NK-92 treated with Interleukin-12 subunit alpha and Interleukin-12 subunit beta, amount 100 ng/mL, for 24 hours (cell line): ENCODE data around the gene CHD9.
"Not testable (repeated sequence)": the region's sequence is repeated elsewhere in the genome, so short reads cannot be mapped to it uniquely, and the experiment has no call there.

Source experiments
- DNase-seq: peaks from one replicate; lab custom pipeline; 2025; lab: John Stamatoyannopoulos, UW

Gene CHD9

DNA sequence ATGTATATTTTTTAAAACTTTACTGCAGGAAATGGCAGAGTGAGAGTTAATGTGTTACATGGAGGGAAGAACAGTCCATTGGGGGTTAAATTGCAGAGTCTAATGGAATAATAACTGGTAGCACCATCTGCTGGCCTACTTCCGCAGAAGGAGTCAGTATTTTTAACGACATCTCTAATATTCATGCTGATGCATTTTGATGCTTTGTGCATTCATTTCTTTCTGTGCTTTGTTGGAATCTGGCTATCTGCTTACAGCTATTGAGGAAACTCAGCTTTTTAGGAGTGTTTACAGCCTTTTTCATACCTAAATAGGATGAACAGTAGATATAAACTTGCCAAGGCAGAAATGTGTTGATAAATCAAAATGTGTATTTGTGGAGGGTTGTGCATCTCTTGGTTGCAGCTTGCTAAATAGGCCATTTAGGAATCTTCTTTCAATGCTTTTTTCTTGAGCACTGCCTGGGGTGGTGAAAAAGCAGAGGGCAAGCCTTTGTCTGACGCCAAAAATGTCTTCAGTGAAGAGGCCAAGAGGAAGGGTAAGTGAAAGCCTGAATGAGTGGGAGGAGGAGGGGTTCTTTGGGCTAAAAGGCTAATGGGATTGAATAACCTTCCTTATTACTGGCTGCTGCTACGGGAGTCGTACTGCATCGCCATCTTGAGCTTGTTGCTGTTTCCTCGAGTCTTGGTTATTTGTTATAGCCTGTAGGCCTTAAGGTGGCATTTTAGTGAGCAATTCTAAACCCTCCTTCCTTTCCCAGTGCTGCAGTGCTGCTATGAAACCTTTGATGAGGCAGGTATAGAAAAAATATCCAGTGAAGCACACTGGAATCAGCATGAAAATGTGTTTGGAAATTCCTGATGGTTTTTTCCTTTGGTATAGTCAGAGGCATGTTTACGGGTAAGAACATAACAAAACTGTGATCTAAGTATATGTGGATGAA lies 153.3 kb downstream of the CHD9 start:
- DNase-seq, result no peak

DNA sequence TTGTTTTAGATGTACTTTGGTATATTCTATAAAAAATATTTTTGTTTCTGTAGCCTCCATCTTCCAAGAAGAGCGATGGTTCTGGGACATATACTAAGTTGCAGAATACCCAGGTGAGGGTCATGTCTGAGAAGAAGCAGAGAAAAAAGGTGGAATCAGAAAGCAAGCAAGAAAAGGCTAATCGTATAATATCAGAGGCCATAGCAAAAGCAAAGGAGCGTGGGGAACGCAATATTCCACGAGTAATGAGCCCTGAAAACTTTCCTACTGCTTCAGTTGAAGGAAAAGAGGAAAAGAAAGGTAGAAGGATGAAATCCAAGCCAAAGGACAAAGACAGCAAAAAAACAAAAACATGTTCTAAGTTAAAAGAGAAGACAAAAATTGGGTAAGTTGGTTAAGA lies 154.6 kb downstream of the CHD9 start:
- no peak for DNase-seq

GRCh38 chr16:53209877-53210276 lies 155.1 kb downstream of the CHD9 start:
- DNase-seq, result no peak

DNA sequence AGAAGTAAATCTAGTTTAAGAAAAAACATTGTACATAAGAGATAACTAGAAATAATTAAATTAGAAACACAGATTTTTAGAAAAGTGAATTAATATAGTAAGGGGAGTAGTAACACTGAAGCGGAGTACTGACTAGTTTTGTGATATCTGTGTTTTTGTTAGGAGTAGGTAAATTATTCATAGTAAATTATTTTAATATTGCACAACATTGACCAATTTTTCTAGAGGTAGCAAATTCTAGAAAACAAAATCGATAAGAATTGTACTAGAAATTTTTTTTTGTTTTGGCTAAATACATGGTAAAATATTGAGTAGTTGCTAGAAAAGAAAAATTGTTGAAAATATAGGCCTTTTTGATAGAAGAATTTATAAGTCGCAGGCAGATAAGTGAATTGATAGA lies 156.5 kb downstream of the CHD9 start:
- DNase-seq, result no peak

GRCh38 chr16:53212893-53213223 lies 158.1 kb downstream of the CHD9 start:
- no peak for DNase-seq

DNA sequence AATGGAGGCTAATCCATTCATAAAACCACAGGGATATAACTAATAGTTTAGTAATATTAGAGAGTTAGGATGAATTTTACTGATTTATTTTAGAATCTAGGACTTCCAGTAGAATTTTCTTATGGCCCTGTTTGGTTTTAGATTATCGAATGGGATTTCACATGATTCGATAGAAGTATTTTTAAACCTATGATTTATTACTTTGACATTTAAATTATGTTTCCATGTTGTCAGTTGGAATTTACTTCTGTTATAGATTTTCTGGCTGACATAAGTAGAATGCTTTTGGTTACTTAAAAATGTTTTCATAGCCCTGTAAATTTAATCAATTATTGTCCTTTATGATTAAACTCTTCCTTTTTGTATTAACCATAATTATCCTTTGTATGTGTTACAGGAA lies 158.8 kb downstream of the CHD9 start:
- DNase-seq, result no peak

DNA sequence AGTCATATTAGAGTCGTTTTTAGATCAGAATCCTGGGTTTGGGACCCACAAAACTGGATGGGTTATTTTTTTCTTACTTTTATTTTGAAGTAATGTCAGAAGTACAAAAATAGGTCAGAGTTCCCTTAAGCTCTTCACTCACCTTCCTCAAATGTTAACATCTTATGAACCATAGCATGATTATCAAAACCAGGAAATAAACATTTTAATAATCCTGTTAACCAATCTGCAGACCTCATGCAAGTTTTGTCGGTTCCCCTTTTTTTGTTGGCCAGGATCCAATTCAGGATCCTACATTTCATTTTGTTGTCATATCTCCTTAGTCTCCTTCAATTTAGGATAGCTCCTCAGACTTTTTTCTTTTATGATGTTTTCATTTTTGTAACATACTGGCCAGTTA lies 162.0 kb downstream of the CHD9 start:
- no peak for DNase-seq

DNA sequence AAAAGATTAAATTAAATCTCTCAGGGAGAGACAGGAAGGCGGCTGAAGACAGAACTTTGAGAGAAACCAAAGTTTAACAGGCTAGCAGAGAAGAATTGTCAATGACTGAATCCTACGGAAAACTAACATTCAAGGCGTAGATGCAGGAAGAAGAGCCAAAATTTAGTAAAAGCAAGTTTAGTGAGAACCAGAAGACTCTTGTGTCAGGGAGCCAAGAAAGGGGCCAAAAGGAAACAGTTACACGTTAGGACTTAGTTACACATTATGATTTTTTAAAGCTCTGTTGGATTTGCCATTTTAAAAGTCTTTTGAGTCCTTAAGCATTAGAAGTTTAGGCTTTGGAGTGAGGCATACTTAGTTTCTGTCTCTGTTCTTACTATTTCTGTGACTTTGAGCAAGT lies 164.6 kb downstream of the CHD9 start:
- DNase-seq, result no peak

DNA sequence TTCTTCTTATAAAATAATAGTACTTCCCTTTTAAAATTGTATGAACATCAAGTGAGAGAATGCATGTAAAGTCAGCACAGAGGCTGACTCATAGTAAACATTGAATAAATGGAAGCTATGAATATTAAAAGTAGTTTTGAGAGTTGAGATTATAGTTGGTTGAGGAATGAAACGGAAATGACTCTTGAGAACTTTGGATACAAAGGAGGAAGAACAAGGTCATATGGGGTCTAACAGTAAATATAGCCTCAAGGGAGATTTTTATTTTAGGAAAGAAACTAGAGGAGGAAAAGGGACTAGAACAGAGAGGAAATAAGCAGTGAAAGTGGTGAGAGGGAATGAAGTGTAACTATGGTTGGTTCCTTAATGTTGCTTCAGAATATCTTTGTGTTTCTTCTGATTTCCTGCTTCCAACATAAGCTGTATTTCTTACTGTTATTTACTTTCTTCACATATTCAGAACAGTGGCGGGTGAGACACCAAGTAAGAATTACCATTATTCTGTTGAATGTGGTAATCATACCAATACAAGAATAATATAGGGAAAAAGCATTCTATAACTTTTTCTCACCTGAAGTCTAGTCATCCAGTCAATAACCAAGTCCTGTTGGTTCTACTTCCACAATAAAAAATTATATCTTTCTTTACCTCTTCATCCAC lies 165.1 kb downstream of the CHD9 start:
- DNase-seq, result no peak

DNA sequence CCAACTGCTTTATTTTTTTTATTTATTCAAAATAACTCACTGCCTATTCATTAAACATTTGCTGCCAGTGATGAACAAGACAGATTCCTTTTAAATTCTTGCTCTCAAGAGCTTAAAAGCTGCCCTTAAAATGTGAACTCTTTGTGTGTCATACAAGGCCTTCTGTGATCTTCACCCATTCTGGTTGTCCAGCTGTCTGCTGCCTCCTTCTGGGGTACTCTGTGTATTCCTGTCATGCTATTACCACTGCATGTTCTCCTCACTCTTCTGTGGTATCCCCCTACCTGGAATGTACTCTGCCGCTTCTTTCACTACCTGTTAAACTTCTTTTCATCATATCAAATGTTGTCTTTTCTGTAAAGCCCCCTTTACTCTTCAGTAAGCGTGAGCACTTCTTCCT lies 165.8 kb downstream of the CHD9 start:
- DNase-seq, result no peak

- no peak for DNase-seq
Measured at GRCh38 chr16:53224951-53225533, 170.3 kb downstream of the CHD9 start.

GRCh38 chr16:53232826-53233529 lies 178.2 kb downstream of the CHD9 start:
- DNase-seq, result no peak

- no peak for DNase-seq
Measured at GRCh38 chr16:53234836-53235235, 180.0 kb downstream of the CHD9 start.

- no peak for DNase-seq
Measured at GRCh38 chr16:53235851-53236250, 181.1 kb downstream of the CHD9 start.

- DNase-seq, result no peak
Measured at GRCh38 chr16:53249331-53249730, 194.5 kb downstream of the CHD9 start.

GRCh38 chr16:53257001-53257400 lies 202.2 kb downstream of the CHD9 start:
- no peak for DNase-seq

DNA sequence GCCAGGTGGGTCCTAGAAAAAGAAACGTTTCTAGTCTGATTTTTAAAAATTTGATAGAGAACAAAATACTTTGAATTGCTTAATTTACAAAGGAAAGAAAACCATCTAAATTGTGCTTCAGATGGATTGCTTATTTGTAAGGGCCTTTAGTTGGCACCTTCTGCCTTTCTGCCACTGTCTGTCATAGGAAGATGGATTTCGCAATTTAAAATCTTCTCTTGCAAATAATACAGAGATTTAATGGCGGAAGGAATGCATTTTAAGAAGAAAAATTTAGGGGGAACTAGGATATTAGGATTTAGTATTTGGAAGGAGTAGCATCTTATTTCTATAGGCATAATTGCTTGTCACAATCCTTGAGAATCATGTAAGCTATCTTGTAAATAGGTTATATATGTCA lies 204.0 kb downstream of the CHD9 start:
- DNase-seq, result no peak

- no peak for DNase-seq
Measured at GRCh38 chr16:53261276-53261675, 206.5 kb downstream of the CHD9 start.

DNA sequence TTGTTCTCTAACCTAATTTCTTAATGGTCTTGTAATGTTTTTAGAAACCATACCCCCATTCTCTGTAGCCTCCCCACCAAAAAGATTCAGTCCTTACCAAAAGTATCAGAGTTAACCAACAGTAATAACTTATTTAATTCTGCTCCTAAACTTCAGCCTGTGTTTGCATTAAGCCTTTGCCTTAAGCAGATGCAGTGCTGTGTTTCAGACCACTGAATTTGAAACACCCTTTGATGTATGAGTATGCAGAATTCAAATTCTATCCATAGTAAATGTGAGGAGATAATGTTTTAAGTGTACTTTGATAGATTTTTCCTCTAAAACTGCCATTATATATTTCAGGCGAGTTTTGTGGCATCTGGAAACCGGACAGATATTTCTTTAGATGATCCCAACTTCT lies 207.9 kb downstream of the CHD9 start:
- no peak for DNase-seq

DNA sequence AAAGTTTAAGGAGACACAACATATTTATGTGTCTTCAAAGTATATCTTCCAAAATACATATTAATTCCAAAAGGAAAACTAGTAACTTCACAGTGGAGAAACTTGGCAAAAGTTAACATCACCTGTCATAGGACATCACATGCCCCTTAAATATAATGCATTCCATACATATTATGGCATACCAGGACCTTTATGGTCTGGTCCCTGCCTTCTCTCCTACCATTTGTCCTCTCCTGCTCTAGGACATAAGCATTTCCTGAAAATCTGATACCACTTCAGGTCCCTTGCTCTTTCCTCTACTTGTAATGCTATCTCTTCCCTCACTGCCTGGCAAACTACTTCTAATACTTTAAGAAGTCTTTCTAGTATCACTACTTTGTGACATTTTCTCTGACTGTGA lies 211.4 kb downstream of the CHD9 start:
- no peak for DNase-seq

GRCh38 chr16:53278498-53278897 lies 223.7 kb downstream of the CHD9 start:
- DNase-seq, result not testable (repeated sequence)

DNA sequence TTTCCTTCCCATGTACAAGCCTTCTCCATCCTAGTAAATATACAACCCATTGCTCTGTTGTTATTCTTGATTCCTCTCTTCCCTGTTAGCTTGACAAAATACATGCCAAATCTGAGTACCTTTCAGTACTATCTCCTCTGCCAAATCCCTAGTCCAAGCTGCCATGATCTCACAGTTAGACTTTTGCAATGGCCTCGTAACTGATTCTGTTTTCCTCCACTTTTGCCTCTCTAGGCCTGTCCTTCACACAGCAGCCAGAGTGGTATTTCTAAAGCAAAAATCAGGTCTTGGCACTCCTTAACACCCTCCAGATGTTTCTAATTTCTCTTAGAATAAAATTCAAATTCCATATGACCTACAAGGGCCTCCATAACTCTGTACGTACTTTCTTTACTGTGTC lies 226.5 kb downstream of the CHD9 start:
- DNase-seq, result no peak

DNA sequence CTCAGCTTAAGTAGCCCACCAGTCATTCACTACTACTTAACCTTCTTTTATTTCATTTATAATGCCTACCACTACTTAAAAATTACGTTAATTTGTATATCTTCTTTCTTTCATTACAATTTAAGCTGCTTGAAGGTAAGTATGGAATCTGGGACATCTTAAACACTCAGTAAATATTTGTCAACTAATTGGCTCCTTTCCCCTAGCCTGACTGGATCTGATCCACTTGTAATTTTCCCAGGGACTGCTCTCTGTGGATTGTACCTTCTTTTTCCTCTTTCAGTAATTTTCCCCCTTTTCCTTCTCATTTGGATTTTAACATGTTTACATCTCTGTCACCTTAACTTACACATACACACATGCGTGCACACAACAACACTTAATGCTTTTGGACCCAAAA lies 227.1 kb downstream of the CHD9 start:
- no peak for DNase-seq
